NCI-H2081 (cell line): ENCODE data around the gene STK32C.
"Not testable (repeated sequence)": the region's sequence is repeated elsewhere in the genome, so short reads cannot be mapped to it uniquely, and the experiment has no call there.

Source experiments
- DNase-seq, 2 experiments: peaks; one replicate each; lab custom pipeline; 2025; lab: John Stamatoyannopoulos, UW

STK32C gene

DNA sequence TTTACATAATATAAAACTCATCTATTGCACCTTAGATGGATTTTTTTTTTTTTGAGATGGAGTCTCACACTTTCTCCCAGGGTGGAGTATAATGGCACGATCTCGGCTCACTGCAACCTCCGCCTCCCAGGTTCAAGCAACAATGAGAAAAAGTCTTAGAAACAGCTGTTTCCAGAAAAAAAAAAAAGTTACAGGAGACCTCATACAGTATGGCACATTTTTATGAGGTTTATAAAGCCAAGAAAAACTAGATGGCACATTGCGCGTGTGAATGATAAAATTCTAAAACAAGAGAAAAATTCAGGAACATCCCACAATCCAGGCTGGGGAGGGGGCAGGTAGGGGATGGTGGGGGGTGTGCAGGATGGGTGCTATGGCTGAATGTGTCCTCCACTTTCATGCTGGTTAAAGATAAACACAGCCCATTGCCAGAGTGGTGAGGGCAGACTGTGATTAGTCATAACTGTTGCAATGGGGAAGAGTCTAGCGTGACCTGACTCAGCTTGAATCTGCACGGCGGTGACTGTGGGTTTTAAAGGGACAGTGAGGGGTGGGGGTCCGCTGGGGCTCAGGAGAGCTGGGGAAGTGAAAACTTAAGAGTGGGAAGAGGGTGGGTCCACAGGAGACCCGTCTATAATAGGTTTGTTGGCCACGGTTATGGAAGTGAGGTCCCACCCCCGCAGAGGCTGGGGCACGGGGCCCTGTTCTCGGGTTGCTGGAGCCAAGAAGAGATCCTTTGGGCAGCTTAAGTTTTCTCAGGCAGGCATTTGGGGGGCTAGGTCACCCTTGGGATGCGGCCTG lies 12.3 kb upstream of the STK32C start:
- no peak for DNase-seq

GRCh38 chr10:132317477-132317876 lies 9.7 kb upstream of the STK32C start:
- DNase-seq: not testable (repeated sequence)

- DNase-seq: no peak
These were observed 8.4 kb upstream of the STK32C start for GRCh38 chr10:132316133-132316532.

GRCh38 chr10:132314881-132315280 lies 7.1 kb upstream of the STK32C start:
- not testable (repeated sequence) for DNase-seq

DNA sequence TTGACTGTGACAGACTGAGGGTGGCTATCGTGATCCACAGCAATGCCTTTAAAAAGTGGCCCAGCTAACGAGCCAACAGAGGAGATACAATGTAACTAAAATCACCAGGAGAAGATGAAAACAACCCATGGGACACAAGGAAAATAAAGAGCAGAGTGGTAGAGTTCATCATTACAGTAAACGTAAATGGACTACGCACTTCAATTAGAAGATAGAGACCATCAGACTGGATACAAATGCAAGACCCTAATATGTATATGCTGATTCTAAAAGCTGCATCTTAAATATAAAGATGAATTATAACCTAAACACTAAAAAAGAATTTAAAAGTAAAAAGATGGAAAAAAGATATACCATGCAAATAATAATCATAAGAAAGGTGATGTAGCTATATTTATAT lies 6.6 kb upstream of the STK32C start:
- no peak for DNase-seq

DNA sequence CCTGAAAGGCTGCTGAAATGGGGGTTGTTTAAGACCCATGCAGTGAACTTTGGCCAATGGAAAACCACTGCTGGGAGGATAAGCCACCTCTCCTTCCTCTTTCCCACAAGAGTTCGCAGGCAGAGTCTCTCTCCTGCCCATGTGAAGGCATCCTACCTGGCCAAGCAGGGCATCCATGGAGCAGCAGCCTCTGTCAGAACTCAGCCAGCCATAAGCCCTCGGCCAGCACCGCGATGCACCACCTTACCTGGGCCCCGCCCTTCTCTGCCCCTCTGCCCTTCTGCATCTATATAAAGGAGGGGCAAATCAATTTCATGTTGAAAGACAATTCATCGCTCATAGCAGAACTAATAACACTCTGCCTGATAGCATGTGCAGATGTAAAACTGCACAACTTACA lies 6.1 kb upstream of the STK32C start:
- DNase-seq: no peak

DNA sequence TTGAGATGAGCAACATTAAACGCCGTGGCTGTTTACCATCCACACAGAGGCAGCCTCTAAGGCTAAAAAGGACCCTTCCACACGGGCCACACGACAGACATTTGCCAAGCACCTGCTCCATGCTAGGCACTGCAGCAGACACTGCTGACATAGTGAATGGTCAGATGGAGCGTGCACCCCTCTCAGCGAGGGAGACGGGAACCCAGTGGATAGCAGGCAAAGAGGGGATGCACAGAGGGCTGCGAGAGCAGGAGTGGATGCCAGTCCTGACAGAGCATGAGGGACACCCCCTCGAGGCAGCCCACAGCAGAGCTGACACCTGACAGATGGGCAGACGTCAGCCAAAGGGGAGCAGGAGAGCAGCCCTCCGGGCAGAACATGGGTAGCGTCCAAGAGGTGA lies 5.6 kb upstream of the STK32C start:
- no peak for DNase-seq

DNA sequence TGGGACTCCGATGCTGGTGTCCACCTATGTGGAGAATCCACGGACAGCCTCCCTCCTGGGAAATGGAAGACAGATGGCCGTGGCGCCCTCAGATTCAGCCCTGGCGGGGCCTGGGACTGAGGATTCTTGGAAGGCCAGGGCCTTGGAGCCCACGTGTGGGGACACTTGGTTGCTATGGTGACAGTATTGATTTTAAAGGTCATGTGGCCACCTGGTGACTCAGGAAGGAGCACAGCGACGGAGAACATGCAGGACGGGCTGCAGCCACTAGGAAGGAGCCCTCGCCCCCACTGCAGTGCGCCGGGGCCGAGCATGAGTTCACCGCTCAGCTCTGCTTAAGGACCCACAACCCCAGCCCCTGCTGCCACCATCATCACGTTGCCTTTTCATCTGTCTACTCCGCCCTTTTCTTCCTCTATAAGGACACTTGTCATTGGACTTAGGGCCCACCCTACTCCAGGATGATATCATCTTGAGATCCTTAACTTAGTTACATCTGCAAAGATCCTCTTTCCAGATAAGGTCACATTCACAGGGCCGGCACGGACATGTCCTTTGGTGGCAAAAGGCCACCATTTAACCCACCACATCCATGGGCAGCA lies 3.7 kb upstream of the STK32C start:
- DNase-seq: no peak

DNA sequence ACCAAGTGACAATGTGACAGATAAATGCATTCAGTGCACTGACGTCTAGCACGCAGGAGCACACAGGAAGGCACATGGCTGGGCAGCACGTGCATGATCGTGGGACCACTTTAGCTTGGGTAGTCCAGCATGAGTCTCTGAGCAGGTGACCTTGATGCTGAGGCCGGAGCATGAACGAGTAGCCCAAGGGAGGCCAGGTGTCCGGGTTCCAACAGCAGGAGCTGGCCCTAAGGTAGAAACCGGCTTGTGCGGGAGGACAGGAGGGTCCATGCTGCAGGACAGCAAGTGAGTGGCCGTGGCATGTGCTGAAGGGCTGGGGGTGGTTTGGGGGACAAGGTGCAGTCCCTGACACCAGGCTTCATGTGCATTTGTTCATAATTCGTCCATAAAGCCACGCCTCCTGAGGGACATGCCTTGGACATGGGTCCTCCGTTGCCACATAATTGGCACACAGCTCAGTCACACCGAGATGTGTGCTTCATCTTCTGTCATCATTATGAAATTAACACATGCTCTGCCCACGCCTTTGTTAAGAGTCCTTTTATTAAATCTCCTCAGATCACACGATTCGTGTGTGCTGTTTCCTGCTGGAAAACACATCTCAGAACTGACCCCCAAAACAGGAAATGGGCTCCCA lies 3.1 kb upstream of the STK32C start:
- no peak for DNase-seq

- no peak for DNase-seq
These were observed 2.3 kb upstream of the STK32C start for GRCh38 chr10:132309879-132310591.

GRCh38 chr10:132309471-132309865 lies 1.7 kb upstream of the STK32C start:
- no peak for DNase-seq

DNA sequence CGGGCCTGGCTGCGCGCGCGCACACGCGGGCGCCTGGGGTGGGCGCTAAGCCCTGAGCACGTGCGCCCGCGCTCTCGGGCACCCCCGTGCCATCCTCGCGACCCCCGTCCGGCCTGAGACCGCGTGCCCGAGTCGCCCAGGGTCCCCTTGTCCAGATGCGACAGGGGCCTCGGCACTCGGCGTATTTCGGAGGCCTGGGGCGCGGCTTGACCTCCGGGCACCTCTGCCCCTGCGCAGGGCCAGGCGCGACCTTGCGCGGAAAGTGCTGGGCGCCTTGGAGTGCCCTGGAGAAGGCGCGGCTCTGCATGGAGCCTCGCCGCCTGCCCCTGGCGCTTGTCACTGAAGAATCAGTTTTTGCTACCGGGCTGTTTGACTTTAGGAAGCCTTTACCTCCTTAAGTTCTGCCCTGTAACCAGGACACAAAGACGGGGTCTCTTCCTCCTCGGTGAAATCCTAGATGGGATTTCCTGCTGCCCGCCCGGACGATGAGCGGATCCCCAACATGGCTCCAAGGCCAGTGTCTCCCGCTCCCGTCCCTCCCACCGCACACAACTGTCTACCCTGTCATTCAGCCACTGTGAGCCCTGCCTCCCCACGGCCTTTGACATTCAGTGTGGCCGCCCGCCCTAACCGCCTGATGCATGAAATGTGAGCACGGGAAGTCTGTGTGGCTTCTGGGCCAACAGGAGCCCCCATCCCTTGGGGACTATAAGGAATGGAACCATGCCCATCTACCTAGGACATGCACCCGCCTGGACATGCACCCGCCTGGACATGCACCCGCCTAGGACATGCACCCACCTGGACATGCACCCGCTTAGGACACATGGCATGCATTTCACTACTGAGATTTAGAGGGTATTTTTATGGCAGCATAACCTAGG lies 1.1 kb upstream of the STK32C start:
- DNase-seq: peak in 1 of 2 experiments; percentile 12

DNA sequence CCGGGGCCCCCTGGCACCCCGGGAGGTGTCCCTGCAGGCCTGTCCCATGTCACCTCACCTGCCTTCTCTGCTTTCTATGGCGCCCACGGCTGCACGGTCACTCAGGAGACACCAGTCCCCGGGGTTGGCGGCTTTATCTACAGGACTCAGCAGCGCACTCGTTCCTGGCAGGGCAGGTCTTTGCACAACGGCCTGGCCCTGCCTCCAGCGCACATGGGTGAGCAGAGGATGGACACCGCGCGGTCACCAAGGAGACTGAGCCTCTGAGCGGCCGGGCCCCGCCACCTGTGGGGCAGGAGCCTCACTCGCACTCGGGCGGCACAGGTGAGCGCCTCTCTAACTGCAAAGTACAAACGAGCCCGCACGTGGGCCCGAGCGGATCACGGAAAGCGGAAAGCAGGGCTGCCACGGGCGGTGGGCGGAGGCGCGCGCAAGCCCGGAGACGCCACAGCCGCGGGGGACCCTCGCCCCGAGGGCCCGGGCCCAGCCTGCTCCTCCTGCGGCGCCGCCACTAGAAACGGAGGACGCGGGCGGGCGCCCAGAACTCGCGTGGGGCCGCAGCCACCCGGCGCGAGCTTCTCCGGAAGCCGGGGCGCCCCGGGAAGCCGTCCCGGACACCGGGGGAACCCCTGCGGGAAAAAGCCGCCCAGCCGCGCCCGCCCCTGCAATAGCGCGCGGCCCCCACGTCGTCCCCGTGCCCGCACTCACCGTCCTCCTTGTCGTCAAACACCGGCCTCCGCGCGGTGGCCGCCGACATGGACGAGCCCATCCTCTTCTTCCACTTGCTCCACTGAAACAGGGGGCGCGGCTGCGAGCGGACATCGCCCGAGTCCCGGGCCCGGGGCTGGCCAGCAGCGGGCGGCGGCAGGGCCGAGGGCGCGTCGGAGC lies 642 bp downstream of the STK32C start:
- peak; percentile 37 to 65 for DNase-seq

- no peak for DNase-seq
These were observed 1.4 kb downstream of the STK32C start for GRCh38 chr10:132306343-132306685.

- DNase-seq: no peak
These were observed 2.0 kb downstream of the STK32C start for GRCh38 chr10:132305654-132306342.

DNA sequence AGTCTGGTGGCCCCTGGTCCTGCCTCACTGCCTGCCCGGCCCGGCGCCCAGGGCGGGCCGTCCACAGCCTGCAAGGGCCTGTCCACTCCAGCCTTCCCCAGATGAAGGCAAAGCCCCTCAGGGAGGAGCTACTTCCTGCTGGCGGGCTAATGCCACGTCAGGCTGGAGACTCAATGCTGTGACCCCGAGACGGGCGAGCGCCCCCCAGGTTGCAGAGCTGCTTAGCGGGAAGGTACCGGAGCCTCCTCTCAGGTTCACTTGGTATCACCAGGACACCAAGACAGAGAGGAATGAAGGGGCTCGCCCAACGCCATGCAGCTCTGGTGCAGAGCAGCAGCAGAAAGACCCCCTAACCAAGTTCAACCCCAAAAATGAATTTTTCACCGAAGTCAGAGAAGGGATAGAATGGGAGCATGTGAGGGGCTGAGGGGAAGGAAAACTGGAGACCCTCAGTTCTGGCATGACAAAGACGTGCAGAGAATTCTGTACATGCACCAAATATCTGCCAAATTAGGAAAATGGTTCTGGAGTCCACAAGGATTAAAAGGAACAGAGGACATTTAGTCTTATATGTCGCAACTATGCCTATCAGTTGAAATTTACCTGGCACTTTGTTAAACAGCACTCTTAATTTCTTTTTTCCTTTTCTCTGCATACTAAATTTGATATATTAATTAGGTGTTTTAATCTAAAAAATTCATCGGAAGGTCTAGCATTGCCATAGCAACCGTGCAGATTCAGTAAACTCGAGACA lies 2.8 kb downstream of the STK32C start:
- no peak for DNase-seq

- DNase-seq: no peak
These were observed 4.2 kb downstream of the STK32C start for GRCh38 chr10:132303361-132304115.
